Muscle of leg (tissue), 11 donors: Measurements from ENCODE around the gene PHC1. TPM values are rescaled to one million over a fixed set of nuclear protein-coding genes. Genes with fewer than 3 reads are reported as not detected.

Experiments used
- DNase-seq: peaks from one replicate; pipeline ENCODE4 v3.0.0; 2013
- H3K27ac ChIP-seq: one replicate; pipeline ENCODE4 v1.5.1; 2013; ENCODE audit warnings: mild to moderate bottlenecking, low read length, control low read depth
- H3K27me3 ChIP-seq: one replicate; pipeline ENCODE4 v1.6.1; 2013; ENCODE audit warnings: low read length; ENCODE audit not compliant: control insufficient read depth, insufficient read depth
- H3K36me3 ChIP-seq: one replicate; pipeline ENCODE4 v1.6.1; 2013; ENCODE audit warnings: low read length; ENCODE audit not compliant: control insufficient read depth, insufficient read depth
- H3K4me1 ChIP-seq: one replicate; pipeline ENCODE4 v1.6.1; 2013; ENCODE audit warnings: low read length; ENCODE audit not compliant: control insufficient read depth, insufficient read depth
- H3K4me3 ChIP-seq: one replicate; pipeline ENCODE4 v1.5.1; 2013; ENCODE audit warnings: low read length, control low read depth
- H3K9me3 ChIP-seq: replicated peaks from 2 replicates; pipeline ENCODE4 v1.6.1; 2013; ENCODE audit warnings: low read depth, low read length; ENCODE audit not compliant: control insufficient read depth
- WGBS: methylation state at CpG from one replicate; pipeline ENCODE4 v1.1.5; 2013; ENCODE audit warnings: missing lambda C conversion rate; ENCODE audit not compliant: insufficient coverage; 5-methylcytosine and 5-hydroxymethylcytosine counted together
- polyA plus RNA-seq, 8 donors: library from polyadenylated mRNA; unstranded; fragments of 120-200 nt; gene quantifications; one replicate each; pipeline versions ENCODE4 v1.2.1 to v1.2.3, GENCODE V29; 2013; ENCODE audit warnings: inconsistent platforms in 1 of 8, low replicate concordance in 1 of 8; ENCODE audit not compliant: insufficient read length in 8 of 8, insufficient read depth in 1 of 8
- total RNA-seq: library from RNA; stranded (reverse); fragments of 120-200 nt; gene quantifications from one replicate; pipeline ENCODE4 v1.2.4, GENCODE V29; 2013

PHC1 gene
- total and polyA plus RNA-seq, 9 donors, result 27.8 to 44.3 (median 34.7) TPM

GRCh38 chr12:8957561-8957960 is 43.3 kb downstream of the PHC1 start:
- Histone ChIP-seq H3K4me1 (no peaks in the 10 kb centered on the region), H3K9me3 (peaks cover 4% of the 10 kb centered on the region), H3K36me3 (peaks cover 3% of the 10 kb centered on the region), H3K27me3 (no peaks in the 10 kb centered on the region), H3K27ac (no peak overlapping the region), H3K4me3 (no peak overlapping the region)
- WGBS, result 83% methylated on average over 1 of the region's 4 CpGs
- DNase-seq, result no peak

GRCh38 chr12:8958066-8958465 is 43.8 kb downstream of the PHC1 start:
- Histone ChIP-seq H3K27me3 (no peaks in the 10 kb centered on the region), H3K9me3 (peaks cover 4% of the 10 kb centered on the region), H3K4me3 (no peak overlapping the region), H3K36me3 (peaks cover 3% of the 10 kb centered on the region), H3K4me1 (no peaks in the 10 kb centered on the region), H3K27ac (no peak overlapping the region)
- no CpG with 5 or more reads among the region's 2 CpGs for WGBS
- no peak for DNase-seq

- WGBS, result no CpG with 5 or more reads among the region's 2 CpGs
- Histone ChIP-seq H3K36me3 (peaks cover 3% of the 10 kb centered on the region), H3K4me3 (no peak overlapping the region), H3K9me3 (peaks cover 4% of the 10 kb centered on the region), H3K27ac (no peak overlapping the region), H3K4me1 (no peaks in the 10 kb centered on the region), H3K27me3 (no peaks in the 10 kb centered on the region)
- DNase-seq, result no peak
Measured at GRCh38 chr12:8960176-8960575, 45.9 kb downstream of the PHC1 start.

DNA sequence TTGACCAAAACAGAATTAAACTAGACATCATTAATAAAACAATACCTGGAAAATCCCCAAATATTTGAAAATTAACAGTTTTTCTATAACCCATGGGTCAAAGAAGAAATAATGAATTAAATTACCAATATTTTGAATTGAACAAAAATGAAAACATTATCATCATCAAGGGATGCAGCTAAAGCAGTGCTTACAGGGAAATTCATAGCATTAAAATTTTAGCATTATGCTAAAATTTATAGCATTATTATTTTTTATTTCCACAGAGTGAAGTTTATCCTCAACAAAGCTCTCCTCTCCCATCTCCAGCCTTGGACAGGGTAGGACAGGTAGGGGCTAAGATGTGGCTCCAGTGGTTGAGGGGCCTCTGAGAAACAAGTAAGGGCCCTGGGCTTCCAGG is 54.5 kb downstream of the PHC1 start:
- no peak overlapping the region for H3K4me3 ChIP-seq
- DNase-seq, result no peak
- no peaks in the 10 kb centered on the region for H3K36me3 ChIP-seq
- H3K9me3 ChIP-seq, result peaks cover 30% of the 10 kb centered on the region
- H3K4me1 ChIP-seq, result no peaks in the 10 kb centered on the region
- H3K27ac ChIP-seq, result no peak overlapping the region
- no peaks in the 10 kb centered on the region for H3K27me3 ChIP-seq

DNA sequence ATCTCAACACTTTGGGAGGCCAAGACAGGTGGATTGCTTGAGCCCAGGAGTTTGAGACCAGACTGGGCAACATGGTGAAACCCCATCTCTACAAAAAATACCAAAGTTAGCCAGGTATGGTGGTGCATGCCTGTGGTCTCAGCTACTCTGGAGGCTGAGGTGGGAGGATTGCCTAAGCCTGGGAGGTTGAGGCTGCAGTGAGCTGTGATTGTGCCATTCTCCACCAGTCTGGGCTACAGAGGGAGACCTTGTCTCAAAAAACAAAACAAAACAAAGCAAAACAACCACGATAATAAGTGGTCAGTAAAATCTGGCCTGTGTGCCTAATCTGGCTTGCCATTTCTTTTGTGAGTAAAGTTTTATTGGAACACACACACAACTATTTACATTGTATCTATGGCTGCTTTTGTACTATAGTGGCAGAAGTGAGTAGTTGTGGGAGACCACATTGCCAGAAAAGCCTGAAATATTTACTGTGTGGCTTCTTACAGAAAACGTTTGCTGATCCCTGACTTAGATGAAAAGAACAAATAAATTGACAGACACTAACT is 55.6 kb downstream of the PHC1 start:
- no peak overlapping the region for H3K4me3 ChIP-seq
- no peak overlapping the region for H3K27ac ChIP-seq
- no CpG with 5 or more reads among the region's 2 CpGs for whole genome bisulfite sequencing
- peaks cover 30% of the 10 kb centered on the region for H3K9me3 ChIP-seq
- H3K36me3 ChIP-seq, result no peaks in the 10 kb centered on the region
- H3K27me3 ChIP-seq, result no peaks in the 10 kb centered on the region
- DNase-seq, result no peak
- no peaks in the 10 kb centered on the region for H3K4me1 ChIP-seq

DNA sequence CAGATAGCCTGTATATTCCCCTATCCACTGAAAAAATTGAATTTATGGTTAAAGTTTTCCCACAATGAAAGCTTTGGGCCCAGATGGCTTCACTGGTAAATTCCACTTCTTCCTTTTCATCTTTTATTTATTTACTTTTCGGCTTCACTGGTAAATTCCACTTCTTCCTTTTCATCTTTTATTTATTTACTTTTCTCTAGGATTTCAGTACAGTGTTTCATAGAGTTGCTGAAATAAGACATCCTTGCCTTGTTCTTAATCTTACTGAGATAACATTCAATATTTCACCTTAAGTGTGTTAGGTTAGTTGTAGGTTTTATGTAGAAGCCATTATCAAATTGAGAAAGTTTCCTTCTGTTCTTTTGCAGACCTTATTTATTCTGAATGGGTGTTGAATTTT is 56.1 kb downstream of the PHC1 start:
- H3K36me3 ChIP-seq, result no peaks in the 10 kb centered on the region
- H3K4me1 ChIP-seq, result no peaks in the 10 kb centered on the region
- H3K4me3 ChIP-seq, result no peak overlapping the region
- no peaks in the 10 kb centered on the region for H3K27me3 ChIP-seq
- WGBS, result no CpG with 5 or more reads among the region's 1 CpG
- peaks cover 30% of the 10 kb centered on the region for H3K9me3 ChIP-seq
- H3K27ac ChIP-seq, result no peak overlapping the region
- DNase-seq, result no peak

DNA sequence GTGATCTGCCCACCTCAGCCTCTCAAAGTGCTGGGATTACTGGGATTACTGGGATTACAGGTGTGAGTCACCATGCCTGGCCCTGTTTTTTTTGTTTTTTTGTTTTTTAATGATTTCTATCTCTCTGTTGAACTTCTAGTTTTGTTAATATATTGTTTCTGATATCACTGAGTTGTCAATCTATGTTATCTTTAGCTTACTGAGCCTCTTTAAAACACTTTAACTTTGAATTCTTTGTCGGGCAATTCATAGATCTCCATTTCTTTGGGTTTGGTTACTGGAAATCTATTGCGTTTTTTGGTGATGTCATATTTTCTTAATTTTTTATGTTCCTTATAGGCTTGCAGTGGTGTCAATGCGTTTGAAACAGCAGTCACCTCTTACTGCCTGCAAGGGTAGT is 65.8 kb downstream of the PHC1 start:
- Histone ChIP-seq H3K27ac (no peak overlapping the region), H3K4me1 (no peaks in the 10 kb centered on the region), H3K27me3 (no peaks in the 10 kb centered on the region), H3K4me3 (no peak overlapping the region), H3K9me3 (peaks cover 14% of the 10 kb centered on the region), H3K36me3 (no peaks in the 10 kb centered on the region)
- DNase-seq, result no peak
- WGBS, result 78% methylated on average over 1 of the region's 3 CpGs

GRCh38 chr12:8985213-8985754 is 71.0 kb downstream of the PHC1 start:
- Histone ChIP-seq H3K9me3 (peaks cover 7% of the 10 kb centered on the region), H3K36me3 (no peaks in the 10 kb centered on the region), H3K27me3 (no peaks in the 10 kb centered on the region), H3K4me3 (no peak overlapping the region), H3K4me1 (no peaks in the 10 kb centered on the region), H3K27ac (no peak overlapping the region)
- DNase-seq, result peak; percentile 2
- no CpG with 5 or more reads among the region's 1 CpG for WGBS

DNA sequence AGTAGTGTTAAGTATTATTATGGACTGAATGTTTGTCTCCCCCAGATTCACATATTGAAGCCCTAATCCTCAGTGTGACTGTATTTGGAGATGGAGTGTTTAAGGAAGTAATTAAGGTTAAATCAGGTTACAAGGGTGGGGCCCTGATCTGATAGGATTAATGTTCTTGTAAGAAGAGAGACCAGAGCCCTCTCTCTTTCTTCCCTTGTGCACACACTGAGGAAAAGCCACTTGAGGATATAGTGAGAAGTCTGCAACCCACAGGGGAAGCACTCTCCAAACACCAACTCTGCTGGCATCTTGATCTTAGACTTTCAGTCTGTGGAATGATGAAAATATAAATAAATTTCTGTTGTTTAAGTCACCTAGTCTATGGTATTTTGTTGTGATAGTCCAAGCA is 72.9 kb downstream of the PHC1 start:
- H3K9me3 ChIP-seq, result no peaks in the 10 kb centered on the region
- DNase-seq, result no peak
- H3K27me3 ChIP-seq, result no peaks in the 10 kb centered on the region
- no peak overlapping the region for H3K27ac ChIP-seq
- H3K4me3 ChIP-seq, result no peak overlapping the region
- H3K36me3 ChIP-seq, result no peaks in the 10 kb centered on the region
- no peaks in the 10 kb centered on the region for H3K4me1 ChIP-seq

DNA sequence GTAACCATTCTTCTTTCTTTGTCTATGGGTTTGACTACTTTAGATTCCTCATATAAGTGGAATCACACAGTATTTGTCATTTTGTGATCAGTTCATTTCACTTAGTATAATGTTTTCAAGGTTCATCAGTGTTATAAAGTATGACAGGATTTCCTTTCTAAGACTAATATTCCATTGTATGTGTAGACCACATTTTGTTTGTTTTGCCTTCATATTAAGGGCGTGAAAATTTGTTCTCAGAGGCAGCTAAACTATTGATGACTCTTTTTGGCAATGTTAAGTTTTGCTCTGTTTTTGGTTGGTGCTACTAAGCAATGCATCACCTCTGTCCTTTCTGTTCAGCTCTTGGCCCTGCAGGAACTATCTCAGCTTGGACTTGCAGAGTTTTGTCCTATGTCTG is 73.4 kb downstream of the PHC1 start:
- Histone ChIP-seq H3K4me1 (no peaks in the 10 kb centered on the region), H3K27ac (no peak overlapping the region)
- no CpG with 5 or more reads among the region's 1 CpG for WGBS

GRCh38 chr12:8989413-8989812 is 75.1 kb downstream of the PHC1 start, which contains the start of gene KLRG1:
Gene KLRG1, plus strand, starts transcription at chr12:8989546. Its CDS starts 90 bp downstream, at chr12:8989636.
- peak; percentile 7 for DNase-seq
- Histone ChIP-seq H3K9me3 (no peaks in the 10 kb centered on the region), H3K36me3 (no peaks in the 10 kb centered on the region), H3K27ac (no peak within 1 kb of the TSS), H3K27me3 (no peaks in the 10 kb centered on the region), H3K4me1 (no peaks in the 10 kb centered on the region), H3K4me3 (no peak within 1 kb of the TSS)
- 71% methylated on average over 2 of the region's 2 CpGs for WGBS

More for the DNA sequence above, 73.4 kb downstream of the PHC1 start:
- Histone ChIP-seq H3K36me3 (no peaks in the 10 kb centered on the region), H3K27me3 (no peaks in the 10 kb centered on the region), H3K9me3 (no peaks in the 10 kb centered on the region), H3K4me3 (no peak overlapping the region)
- no peak for DNase-seq
